SK-N-SH (cell line): ENCODE data around the gene ANKRD11. TPM values are rescaled to one million over a fixed set of nuclear protein-coding genes. Genes with fewer than 3 reads are reported as not detected.

Experiments used
- CTCF ChIA-PET: fragments of 300-600, 350-600 bp; formaldehyde crosslinking; extraction: SDS; loops from one replicate; lab custom pipeline; 2021; lab: Yijun Ruan, JAX
- POLR2A ChIA-PET: fragments of 350-600 bp; sonication (Branson Sonifier 250); formaldehyde crosslinking; extraction: SDS; loops from one replicate; lab custom pipeline; 2020; ENCODE audit warnings: antibody characterized with exemption, inconsistent platforms; lab: Yijun Ruan, JAX
- DNase-seq: peaks from one replicate; pipeline ENCODE4 v3.0.0; 2012
- H2AFZ ChIP-seq: fragments of 200-600 bp; sonication (generic); 2 replicates; pipeline ENCODE4 v1.8.1; 2016; ENCODE audit warnings: antibody characterized with exemption, mild to moderate bottlenecking, low read depth
- H3F3A ChIP-seq: fragments of 200-600 bp; sonication (generic); replicated peaks from 2 replicates; pipeline ENCODE3; 2016; ENCODE audit warnings: antibody characterized with exemption, mild to moderate bottlenecking; ENCODE audit not compliant: insufficient read depth
- H3K27ac ChIP-seq, 2 experiments: fragments of 200-500 bp in 1 of 2; fragments of 200-600 bp in 1 of 2; sonication (Bioruptor generic) in 1 of 2; sonication (generic), shearing (Covaris generic) in 1 of 2; 2 replicates each; pipeline versions ENCODE4 v1.5.1 to v1.6.1; 2014 to 2016; ENCODE audit warnings: low read depth in 2 of 2, inconsistent platforms in 1 of 2, low read length in 1 of 2, mild to moderate bottlenecking in 1 of 2, mixed read lengths in 1 of 2
- H3K27me3 ChIP-seq: fragments of 200-600 bp; sonication (generic), shearing (Covaris generic); 2 replicates; pipeline ENCODE4 v1.6.1; 2016; ENCODE audit warnings: mixed run types; ENCODE audit not compliant: insufficient read depth
- H3K36me3 ChIP-seq, 2 experiments: fragments of 200-500 bp in 1 of 2; fragments of 200-600 bp in 1 of 2; sonication (Bioruptor generic) in 1 of 2; sonication (generic) in 1 of 2; replicated peaks in 1 of 2; 2 replicates each; pipeline versions ENCODE3 to v1.5.1; 2014 to 2016; ENCODE audit warnings: low read length in 1 of 2, mild to moderate bottlenecking in 1 of 2; ENCODE audit not compliant: insufficient read depth in 2 of 2, control insufficient read depth in 1 of 2
- H3K4me1 ChIP-seq, 2 experiments: fragments of 200-500 bp in 1 of 2; fragments of 200-600 bp in 1 of 2; sonication (Bioruptor generic) in 1 of 2; sonication (generic), shearing (Covaris generic) in 1 of 2; 2 replicates each; pipeline versions ENCODE4 v1.5.1 to v1.6.1; 2014 to 2016; ENCODE audit warnings: low read depth in 1 of 2, low read length in 1 of 2, mixed run types in 1 of 2; ENCODE audit not compliant: insufficient read depth in 2 of 2, control insufficient read depth in 1 of 2
- H3K4me2 ChIP-seq: fragments of 200-600 bp; sonication (generic), shearing (Covaris generic); 2 replicates; pipeline ENCODE4 v1.6.1; 2017; ENCODE audit warnings: mixed run types
- H3K4me3 ChIP-seq, 2 experiments: fragments of 200-500 bp in 1 of 2; fragments of 200-600 bp in 1 of 2; sonication (Bioruptor generic) in 1 of 2; sonication (generic), shearing (Covaris generic) in 1 of 2; 2 replicates each; pipeline versions ENCODE4 v1.5.1 to v1.8.1; 2014 to 2016; ENCODE audit warnings: low read depth in 2 of 2, inconsistent platforms in 1 of 2, low read length in 1 of 2, mild to moderate bottlenecking in 1 of 2, mixed read lengths in 1 of 2, moderate library complexity in 1 of 2
- H3K79me2 ChIP-seq: fragments of 200-600 bp; sonication (generic); 2 replicates; pipeline ENCODE4 v1.8.1; 2017; ENCODE audit warnings: mild to moderate bottlenecking; ENCODE audit not compliant: insufficient read depth
- H3K9ac ChIP-seq: fragments of 200-600 bp; sonication (generic); 2 replicates; pipeline ENCODE4 v1.6.1; 2017; ENCODE audit warnings: mixed run types
- H3K9me2 ChIP-seq: fragments of 200-600 bp; sonication (generic); 2 replicates; pipeline ENCODE4 v1.6.1; 2017; ENCODE audit warnings: mixed run types
- H3K9me3 ChIP-seq: fragments of 200-600 bp; sonication (generic); 2 replicates; pipeline ENCODE4 v1.6.1; 2017; ENCODE audit warnings: mixed run types, mild to moderate bottlenecking, moderate library complexity
- H4K20me1 ChIP-seq: fragments of 200-600 bp; sonication (generic); 2 replicates; pipeline ENCODE4 v1.6.1; 2017; ENCODE audit warnings: mild to moderate bottlenecking, mixed run types; ENCODE audit not compliant: insufficient read depth
- EZH2phosphoT487 ChIP-seq: fragments of 200-600 bp; sonication (generic); IDR thresholded peaks from 2 replicates; pipeline ENCODE4 v1.6.1; 2017; ENCODE audit warnings: low read depth, mixed run types, mild to moderate bottlenecking, antibody characterized with exemption, moderate library complexity, borderline replicate concordance
- FOXM1 ChIP-seq: IDR thresholded peaks from 2 replicates; pipeline ENCODE4 v1.4.0; 2012; ENCODE audit warnings: low read depth, mild to moderate bottlenecking
- MEF2A ChIP-seq: IDR thresholded peaks from 2 replicates; pipeline ENCODE4 v1.4.0; 2012; ENCODE audit warnings: low read depth, borderline replicate concordance
- POLR2AphosphoS5 ChIP-seq: IDR thresholded peaks from 2 replicates; pipeline ENCODE4 v1.6.1; 2012; ENCODE audit warnings: low read depth, low read length
- RXRA ChIP-seq: IDR thresholded peaks from 2 replicates; pipeline ENCODE4 v1.4.0; 2012; ENCODE audit warnings: low read depth, mild to moderate bottlenecking, borderline replicate concordance
- SIN3A ChIP-seq: IDR thresholded peaks from 2 replicates; pipeline ENCODE4 v1.6.1; 2012; ENCODE audit warnings: low read depth, mild to moderate bottlenecking, low read length, moderate library complexity, borderline replicate concordance
- TCF12 ChIP-seq: IDR thresholded peaks from 2 replicates; pipeline ENCODE4 v1.4.0; 2012
- WGBS: methylation state at CpG from one replicate; pipeline ENCODE4 v1.1.6; 2017; ENCODE audit warnings: low lambda C conversion rate; 5-methylcytosine and 5-hydroxymethylcytosine counted together
- polyA plus RNA-seq, 3 experiments: library from polyadenylated mRNA; depleted of rRNA; stranded (reverse); fragments of >200 nt; gene quantifications; 2 replicates each; pipeline ENCODE4 v1.2.3, GENCODE V29; 2012
- TF ChIP-seq, protein P1 (sequence below): fragments of 150-350 bp; IDR thresholded peaks from 2 replicates; pipeline ENCODE4 v1.6.1; 2016; ENCODE audit warnings: mild to moderate bottlenecking, low read depth, low read length

ANKRD11 gene
- polyA plus RNA-seq, 1 of the 3 experiments (the other 2 are of a cell fraction) = 50.2 TPM

DNA sequence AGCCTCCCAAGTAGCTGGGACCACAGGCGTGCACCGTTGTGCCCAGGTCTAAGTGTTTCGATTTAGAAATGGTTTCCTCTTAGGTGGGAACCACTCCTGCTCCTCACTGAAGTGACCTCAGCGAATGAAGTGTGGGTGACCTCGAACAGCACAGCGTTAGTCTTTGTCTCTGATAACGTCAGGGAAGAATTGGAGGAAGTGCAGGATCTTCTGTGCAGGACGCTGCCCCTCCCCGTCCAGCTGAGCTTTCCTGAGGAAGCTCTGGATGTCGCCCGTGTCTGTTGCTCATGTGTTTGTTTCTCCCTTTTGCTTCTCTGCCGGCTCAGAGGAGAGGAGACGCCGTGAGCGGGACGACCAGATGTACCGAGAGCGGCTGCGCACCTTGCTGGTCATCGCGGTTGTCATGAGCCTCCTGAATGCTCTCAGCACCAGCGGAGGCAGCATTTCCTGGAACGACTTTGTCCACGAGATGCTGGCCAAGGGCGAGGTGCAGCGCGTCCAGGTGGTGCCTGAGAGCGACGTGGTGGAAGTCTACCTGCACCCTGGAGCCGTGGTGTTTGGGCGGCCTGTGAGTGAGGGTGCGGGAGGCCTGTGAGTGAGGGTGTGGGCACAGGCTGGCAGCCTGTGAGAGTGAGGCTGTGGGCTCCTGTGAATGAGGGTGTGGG, 33.5 kb upstream of the ANKRD11 start (continued):
- TF ChIP-seq SIN3A (no peak), FOXM1 (no peak), MEF2A (no peak), TCF12 (no peak), EZH2phosphoT487 (no peak)
- TF ChIP-seq, protein P1, sequence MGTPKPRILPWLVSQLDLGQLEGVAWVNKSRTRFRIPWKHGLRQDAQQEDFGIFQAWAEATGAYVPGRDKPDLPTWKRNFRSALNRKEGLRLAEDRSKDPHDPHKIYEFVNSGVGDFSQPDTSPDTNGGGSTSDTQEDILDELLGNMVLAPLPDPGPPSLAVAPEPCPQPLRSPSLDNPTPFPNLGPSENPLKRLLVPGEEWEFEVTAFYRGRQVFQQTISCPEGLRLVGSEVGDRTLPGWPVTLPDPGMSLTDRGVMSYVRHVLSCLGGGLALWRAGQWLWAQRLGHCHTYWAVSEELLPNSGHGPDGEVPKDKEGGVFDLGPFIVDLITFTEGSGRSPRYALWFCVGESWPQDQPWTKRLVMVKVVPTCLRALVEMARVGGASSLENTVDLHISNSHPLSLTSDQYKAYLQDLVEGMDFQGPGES = no peak

DNA sequence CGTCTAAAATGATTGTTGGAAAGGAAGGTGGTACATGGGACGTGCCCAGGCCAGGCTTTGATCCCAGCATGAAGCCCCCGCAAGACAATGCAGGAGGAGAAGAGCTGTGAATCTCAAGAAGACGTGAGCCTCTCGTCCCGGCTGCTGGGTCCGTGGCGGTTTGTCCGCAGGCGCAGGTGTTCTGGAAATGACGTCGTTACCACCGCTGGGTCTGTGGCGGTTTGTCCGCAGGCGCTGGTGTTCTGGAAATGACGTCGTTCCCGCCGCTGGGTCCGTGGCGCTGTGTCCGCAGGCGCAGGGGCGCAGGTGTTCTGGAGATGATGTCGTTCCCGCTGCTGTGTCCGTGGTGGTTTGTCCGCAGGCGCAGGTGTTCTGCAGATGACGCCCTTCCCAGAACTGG, 31.9 kb upstream of the ANKRD11 start:
- ChIA-PET POLR2A (no interaction called here), CTCF (no interaction called here)
- Histone ChIP-seq H3K4me3 (no peak overlapping the region), H4K20me1 (peaks cover 44% of the 10 kb centered on the region; the same call in 1 of the 2 replicates), H3K9me3 (no peaks in the 10 kb centered on the region), H3K9me2 (no peaks in the 10 kb centered on the region), H2AFZ (no peak overlapping the region), H3K36me3 (peaks cover 39 to 63% of the 10 kb centered on the region in 2 experiments), H3K27ac (no peak overlapping the region), H3F3A (peaks cover 4% of the 10 kb centered on the region), H3K27me3 (no peaks in the 10 kb centered on the region), H3K9ac (no peak overlapping the region), H3K4me1 (no peaks in the 10 kb centered on the region), H3K79me2 (peaks cover 60% of the 10 kb centered on the region), H3K4me2 (no peak overlapping the region)
- DNase-seq = no peak
- TF ChIP-seq MEF2A = no peak
- 94% methylated on average over 30 of the region's 31 CpGs for WGBS

DNA sequence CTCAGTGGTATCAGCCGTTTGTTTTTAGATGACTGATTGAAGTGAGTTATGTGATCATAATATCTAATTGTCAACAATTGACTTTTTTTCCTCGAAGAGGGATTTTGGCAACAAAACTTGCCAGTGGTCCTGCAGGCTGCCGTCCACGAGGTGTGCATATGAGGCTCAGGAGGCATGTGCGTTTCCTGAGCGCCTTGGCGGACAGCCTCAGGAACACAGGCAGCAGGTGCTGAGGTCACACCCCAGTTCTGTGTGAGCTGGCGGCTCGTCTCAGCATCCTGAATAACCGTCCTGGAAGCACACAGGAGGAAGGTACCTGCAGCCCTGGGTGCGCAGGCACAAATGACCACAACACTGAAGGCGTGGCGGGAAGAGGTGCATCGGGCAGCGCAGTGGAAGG, 29.5 kb upstream of the ANKRD11 start:
- H3K9me3 ChIP-seq = no peaks in the 10 kb centered on the region
- no peaks in the 10 kb centered on the region for H3K4me1 ChIP-seq
- no peak overlapping the region for H3K27ac ChIP-seq
- peaks cover 38% of the 10 kb centered on the region; the same call in 1 of the 2 replicates for H4K20me1 ChIP-seq
- H3K9ac ChIP-seq = no peak overlapping the region
- H3K9me2 ChIP-seq = no peaks in the 10 kb centered on the region
- peaks cover 77% of the 10 kb centered on the region for H3K79me2 ChIP-seq
- H3F3A ChIP-seq = no peaks in the 10 kb centered on the region
- DNase-seq = no peak
- H3K4me2 ChIP-seq = no peak overlapping the region
- no peaks in the 10 kb centered on the region for H3K27me3 ChIP-seq
- no peak overlapping the region for H2AFZ ChIP-seq
- TF ChIP-seq POLR2AphosphoS5 = no peak
- no peak for TF ChIP-seq RXRA
- no peak overlapping the region for H3K4me3 ChIP-seq
- WGBS = 91% methylated on average over 14 of the region's 15 CpGs
- POLR2A ChIA-PET = no interaction called here
- CTCF ChIA-PET = no interaction called here
- H3K36me3 ChIP-seq = peaks cover 45 to 49% of the 10 kb centered on the region in 2 experiments
